Measurements from ENCODE around the gene CNTN4. TPM values are rescaled to one million over a fixed set of nuclear protein-coding genes. Genes with fewer than 3 reads are reported as not detected.
"Not testable (repeated sequence)": the region's sequence is repeated elsewhere in the genome, so short reads cannot be mapped to it uniquely, and the experiment has no call there.

The CNTN4 gene
- total RNA-seq, 1 donor from 2014 or later: 0.52 TPM

DNA sequence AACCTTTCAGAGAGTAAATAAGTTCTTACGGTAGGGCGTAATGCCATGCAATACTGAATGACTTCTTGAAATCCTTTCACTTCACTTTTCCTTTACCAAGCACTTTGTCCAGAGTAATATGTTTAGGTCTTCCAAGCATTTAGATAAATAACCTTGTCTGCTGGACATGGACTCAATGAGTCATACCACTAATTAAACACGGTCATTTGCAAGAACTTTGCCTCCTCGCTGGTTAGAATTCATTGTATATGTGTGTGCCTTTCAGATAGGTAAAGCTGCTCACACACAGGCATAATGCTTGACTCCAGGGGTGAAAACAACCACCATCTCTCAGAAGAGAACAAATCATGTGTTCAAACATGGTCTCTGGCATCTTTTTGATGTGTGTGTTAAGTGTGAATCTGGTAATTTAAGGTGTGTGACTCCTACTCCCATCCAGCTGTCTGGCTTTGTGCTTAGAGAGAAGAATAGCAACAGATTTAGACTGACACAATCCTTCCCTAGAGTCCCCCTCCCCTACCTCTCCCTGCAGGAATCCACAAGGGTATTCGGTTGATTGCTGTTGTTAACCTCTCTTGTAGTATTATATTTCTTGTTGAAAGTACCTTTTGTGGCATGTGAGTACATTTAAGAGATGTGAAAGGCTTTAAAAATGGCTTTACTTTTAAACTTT, 419.0 kb downstream of the CNTN4 start:
- Mint-ChIP-seq H3K27me3 (ENCODE audit: low read depth) (peaks cover 7% of the 10 kb centered on the region), H3K27ac (ENCODE audit: unreplicated experiment) (no peak overlapping the region), H3K4me1 (ENCODE audit: low read depth) (no peaks in the 10 kb centered on the region), H3K36me3 (ENCODE audit: low read depth) (no peaks in the 10 kb centered on the region), H3K4me3 (ENCODE audit: unreplicated experiment) (no peak overlapping the region), H3K9me3 (ENCODE audit: low read depth) (peaks cover 5% of the 10 kb centered on the region)
- TF ChIP-seq, protein P1, sequence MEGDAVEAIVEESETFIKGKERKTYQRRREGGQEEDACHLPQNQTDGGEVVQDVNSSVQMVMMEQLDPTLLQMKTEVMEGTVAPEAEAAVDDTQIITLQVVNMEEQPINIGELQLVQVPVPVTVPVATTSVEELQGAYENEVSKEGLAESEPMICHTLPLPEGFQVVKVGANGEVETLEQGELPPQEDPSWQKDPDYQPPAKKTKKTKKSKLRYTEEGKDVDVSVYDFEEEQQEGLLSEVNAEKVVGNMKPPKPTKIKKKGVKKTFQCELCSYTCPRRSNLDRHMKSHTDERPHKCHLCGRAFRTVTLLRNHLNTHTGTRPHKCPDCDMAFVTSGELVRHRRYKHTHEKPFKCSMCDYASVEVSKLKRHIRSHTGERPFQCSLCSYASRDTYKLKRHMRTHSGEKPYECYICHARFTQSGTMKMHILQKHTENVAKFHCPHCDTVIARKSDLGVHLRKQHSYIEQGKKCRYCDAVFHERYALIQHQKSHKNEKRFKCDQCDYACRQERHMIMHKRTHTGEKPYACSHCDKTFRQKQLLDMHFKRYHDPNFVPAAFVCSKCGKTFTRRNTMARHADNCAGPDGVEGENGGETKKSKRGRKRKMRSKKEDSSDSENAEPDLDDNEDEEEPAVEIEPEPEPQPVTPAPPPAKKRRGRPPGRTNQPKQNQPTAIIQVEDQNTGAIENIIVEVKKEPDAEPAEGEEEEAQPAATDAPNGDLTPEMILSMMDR (IDR thresholded peaks at IDR 0.05): no peak
- DNase-seq (ENCODE audit: low spot score): no peak

DNA sequence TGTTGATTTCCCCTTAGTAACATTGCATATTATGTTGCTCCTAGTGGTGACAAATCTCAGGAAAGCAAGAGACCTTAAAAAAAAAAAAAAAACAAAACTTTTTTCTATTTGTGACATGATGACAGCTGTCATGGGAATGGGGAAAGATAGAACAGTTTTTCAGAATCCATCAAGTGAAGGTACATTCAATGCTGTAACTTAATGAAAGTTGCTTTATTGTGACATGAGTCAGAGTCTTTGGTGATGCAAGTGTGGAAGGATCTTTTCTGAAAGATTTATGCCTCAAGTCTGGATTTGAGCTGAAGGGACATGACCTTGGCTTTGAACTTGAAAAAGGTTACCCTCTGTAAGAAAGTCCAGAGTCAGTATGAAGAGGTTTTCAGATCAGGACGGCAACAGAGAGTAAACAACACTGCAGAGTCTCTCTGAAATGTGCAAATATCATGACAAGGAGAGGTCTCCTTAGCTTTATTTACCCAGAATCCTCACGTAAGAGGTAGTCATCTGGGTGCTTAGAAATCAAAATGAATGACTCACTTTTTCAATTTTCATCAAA, 424.7 kb downstream of the CNTN4 start:
- Mint-ChIP-seq H3K9me3 (ENCODE audit: low read depth) (peaks cover 6% of the 10 kb centered on the region), H3K4me1 (ENCODE audit: low read depth) (no peaks in the 10 kb centered on the region), H3K36me3 (ENCODE audit: low read depth) (no peaks in the 10 kb centered on the region), H3K27ac (ENCODE audit: unreplicated experiment) (no peak overlapping the region), H3K4me3 (ENCODE audit: unreplicated experiment) (no peak overlapping the region), H3K27me3 (ENCODE audit: low read depth) (peaks cover 2% of the 10 kb centered on the region)
- TF ChIP-seq, protein P1 (IDR thresholded peaks at IDR 0.05): no peak
- DNase-seq (ENCODE audit: low spot score): no peak

DNA sequence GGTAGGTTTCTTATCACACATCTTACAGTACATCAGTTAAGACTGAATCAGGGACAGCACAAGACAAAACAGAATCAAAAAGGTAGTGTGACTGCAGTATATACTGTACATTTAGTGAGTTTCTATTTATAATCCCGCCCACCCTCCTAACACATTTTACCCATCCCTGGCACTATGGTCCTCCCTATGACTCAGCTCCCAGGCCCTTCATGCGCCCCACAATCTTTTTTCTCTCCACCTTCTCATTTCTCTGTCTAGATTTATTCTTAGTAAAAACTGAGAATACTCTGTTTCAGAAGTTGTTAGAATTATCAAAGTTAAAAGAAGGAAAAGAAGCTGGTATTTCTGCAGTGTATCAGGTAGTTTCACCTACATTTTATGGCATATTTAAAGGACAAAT, 427.3 kb downstream of the CNTN4 start:
- H3K4me3 Mint-ChIP-seq (ENCODE audit: unreplicated experiment): no peak overlapping the region
- TF ChIP-seq, protein P1 (IDR thresholded peaks at IDR 0.05): no peak
- H3K27ac Mint-ChIP-seq (ENCODE audit: unreplicated experiment): no peak overlapping the region
- no peaks in the 10 kb centered on the region for H3K4me1 Mint-ChIP-seq (ENCODE audit: low read depth)
- peaks cover 2% of the 10 kb centered on the region for H3K27me3 Mint-ChIP-seq (ENCODE audit: low read depth)
- H3K36me3 Mint-ChIP-seq (ENCODE audit: low read depth): no peaks in the 10 kb centered on the region
- H3K9me3 Mint-ChIP-seq (ENCODE audit: low read depth): peaks cover 4% of the 10 kb centered on the region
- no peak for DNase-seq (ENCODE audit: low spot score)

DNA sequence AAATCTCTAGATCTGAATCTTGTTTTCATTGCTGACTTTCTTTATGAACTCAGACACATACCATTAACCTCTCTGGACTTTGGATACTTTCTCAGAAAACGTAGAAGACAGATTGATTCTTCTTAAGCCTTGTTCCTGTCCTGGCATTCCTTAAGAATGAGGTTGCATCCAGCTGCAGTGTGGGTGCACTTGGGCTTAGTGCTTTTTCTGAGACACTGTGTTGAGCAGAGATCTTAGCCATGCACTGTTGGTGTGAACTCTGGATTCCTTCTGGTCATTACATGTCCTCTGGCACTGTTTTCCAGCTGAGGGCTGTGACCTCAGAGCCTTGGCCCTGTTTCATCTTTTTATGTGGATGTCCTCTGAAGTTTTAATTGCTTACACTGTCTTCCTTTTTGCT, 428.3 kb downstream of the CNTN4 start:
- peaks cover 2% of the 10 kb centered on the region for H3K27me3 Mint-ChIP-seq (ENCODE audit: low read depth)
- no peak for DNase-seq (ENCODE audit: low spot score)
- H3K4me3 Mint-ChIP-seq (ENCODE audit: unreplicated experiment): no peak overlapping the region
- H3K36me3 Mint-ChIP-seq (ENCODE audit: low read depth): no peaks in the 10 kb centered on the region
- H3K9me3 Mint-ChIP-seq (ENCODE audit: low read depth): peaks cover 9% of the 10 kb centered on the region
- H3K27ac Mint-ChIP-seq (ENCODE audit: unreplicated experiment): no peak overlapping the region
- TF ChIP-seq, protein P1 (IDR thresholded peaks at IDR 0.05): no peak
- H3K4me1 Mint-ChIP-seq (ENCODE audit: low read depth): no peaks in the 10 kb centered on the region

DNA sequence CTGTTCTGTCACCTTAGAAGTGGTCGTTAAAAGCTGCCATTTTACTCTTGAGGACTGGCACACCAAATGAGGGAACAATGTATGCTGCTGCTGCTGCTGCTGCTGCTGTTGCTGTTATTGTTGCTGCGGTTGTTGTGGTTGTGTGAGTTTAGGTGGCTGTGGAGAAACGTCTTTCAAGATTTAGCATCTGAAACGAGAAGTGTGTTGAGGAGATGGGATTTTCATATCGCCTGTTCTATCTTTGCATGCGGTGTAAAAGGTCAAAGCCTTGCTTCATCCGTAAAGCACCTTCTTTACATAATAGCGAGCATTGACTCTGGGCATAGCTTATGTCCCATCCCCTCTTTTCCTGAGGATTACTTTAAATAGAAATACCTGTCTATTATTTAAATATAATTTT, 428.7 kb downstream of the CNTN4 start:
- H3K27me3 Mint-ChIP-seq (ENCODE audit: low read depth); DNase-seq (ENCODE audit: low spot score); H3K4me3 Mint-ChIP-seq (ENCODE audit: unreplicated experiment); H3K27ac Mint-ChIP-seq (ENCODE audit: unreplicated experiment); H3K9me3 Mint-ChIP-seq (ENCODE audit: low read depth); H3K36me3 Mint-ChIP-seq (ENCODE audit: low read depth); H3K4me1 Mint-ChIP-seq (ENCODE audit: low read depth): not testable (repeated sequence)

DNA sequence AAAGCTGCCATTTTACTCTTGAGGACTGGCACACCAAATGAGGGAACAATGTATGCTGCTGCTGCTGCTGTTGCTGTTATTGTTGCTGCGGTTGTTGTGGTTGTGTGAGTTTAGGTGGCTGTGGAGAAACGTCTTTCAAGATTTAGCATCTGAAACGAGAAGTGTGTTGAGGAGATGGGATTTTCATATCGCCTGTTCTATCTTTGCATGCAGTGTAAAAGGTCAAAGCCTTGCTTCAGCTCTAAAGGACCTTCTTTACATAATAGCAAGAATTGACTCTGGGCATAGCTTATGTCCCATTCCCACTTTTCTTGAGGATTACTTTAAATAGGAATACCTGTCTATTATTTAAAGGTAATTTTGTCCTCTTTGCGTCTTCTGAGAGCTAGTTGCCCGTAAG, 436.1 kb downstream of the CNTN4 start:
- H3K27ac Mint-ChIP-seq (ENCODE audit: unreplicated experiment); H3K27me3 Mint-ChIP-seq (ENCODE audit: low read depth); DNase-seq (ENCODE audit: low spot score); H3K36me3 Mint-ChIP-seq (ENCODE audit: low read depth); H3K4me1 Mint-ChIP-seq (ENCODE audit: low read depth); H3K4me3 Mint-ChIP-seq (ENCODE audit: unreplicated experiment): not testable (repeated sequence)
- peaks cover 10% of the 10 kb centered on the region for H3K9me3 Mint-ChIP-seq (ENCODE audit: low read depth)

Data from chondrocyte (in vitro differentiated cells).